ENCODE measurements around the gene RBFOX1. TPM values are rescaled to one million over a fixed set of nuclear protein-coding genes. Genes with fewer than 3 reads are reported as not detected.

Gene RBFOX1
- polyA plus RNA-seq, 1 donor from 2014 or later, result 56.8 TPM

- H3F3A ChIP-seq (ENCODE audit: insufficient read depth, low read length, poor library complexity, severe bottlenecking), result no peaks in the 10 kb centered on the region
- H3K9ac ChIP-seq (ENCODE audit: low read length), result no peak overlapping the region
- H3K4me3 ChIP-seq (ENCODE audit: low read length), result no peak overlapping the region
- no peaks in the 10 kb centered on the region for H3K27me3 ChIP-seq (ENCODE audit: insufficient read depth, low read depth, low read length)
- no peak overlapping the region for H2AFZ ChIP-seq (ENCODE audit: low read depth, low read length)
- H3K36me3 ChIP-seq (ENCODE audit: insufficient read depth, low read length), result no peaks in the 10 kb centered on the region
- H3K79me2 ChIP-seq (replicated peaks; ENCODE audit: insufficient read depth, low read length), result no peaks in the 10 kb centered on the region
- H3K4me2 ChIP-seq (ENCODE audit: low read length), result no peak overlapping the region
- no peaks in the 10 kb centered on the region for H3K9me2 ChIP-seq (ENCODE audit: insufficient read depth, low read length)
- H3K27ac ChIP-seq (ENCODE audit: low read length), result no peak overlapping the region
- H3K9me3 ChIP-seq (ENCODE audit: low read length), result no peaks in the 10 kb centered on the region
- TF ChIP-seq SMC3 (conservative IDR thresholded peaks at IDR 0.05; ENCODE audit: poor library complexity) (no peak), POLR2AphosphoS5 (IDR thresholded peaks at IDR 0.05) (no peak), RAD21 (conservative IDR thresholded peaks at IDR 0.05) (no peak), TAF1 (IDR thresholded peaks at IDR 0.05; ENCODE audit: low read depth) (no peak), MXI1 (conservative IDR thresholded peaks at IDR 0.05; ENCODE audit: poor library complexity, severe bottlenecking) (no peak)
- no peaks in the 10 kb centered on the region for H4K20me1 ChIP-seq (ENCODE audit: insufficient read depth)
Measured at GRCh38 chr16:7361416-7362129, 28.9 kb downstream of the RBFOX1 start.

GRCh38 chr16:7362231-7362630 lies 29.6 kb downstream of the RBFOX1 start:
- Histone ChIP-seq H3K27me3 (ENCODE audit: insufficient read depth, low read depth, low read length) (no peaks in the 10 kb centered on the region), H4K20me1 (ENCODE audit: insufficient read depth) (no peaks in the 10 kb centered on the region), H3F3A (ENCODE audit: insufficient read depth, low read length, poor library complexity, severe bottlenecking) (no peaks in the 10 kb centered on the region), H3K9me2 (ENCODE audit: insufficient read depth, low read length) (no peaks in the 10 kb centered on the region), H3K4me2 (ENCODE audit: low read length) (no peak overlapping the region), H3K27ac (ENCODE audit: low read length) (no peak overlapping the region), H3K36me3 (ENCODE audit: insufficient read depth, low read length) (no peaks in the 10 kb centered on the region), H3K79me2 (replicated peaks; ENCODE audit: insufficient read depth, low read length) (no peaks in the 10 kb centered on the region), H3K9me3 (ENCODE audit: low read length) (no peaks in the 10 kb centered on the region), H3K4me3 (ENCODE audit: low read length) (no peak overlapping the region), H3K9ac (ENCODE audit: low read length) (no peak overlapping the region), H2AFZ (ENCODE audit: low read depth, low read length) (no peak overlapping the region)
- TF ChIP-seq CTCF (IDR thresholded peaks at IDR 0.05; ENCODE audit: poor library complexity, severe bottlenecking), result no peak
- no peak for TF ChIP-seq POLR2AphosphoS5 (IDR thresholded peaks at IDR 0.05)
- no peak for TF ChIP-seq SMC3 (conservative IDR thresholded peaks at IDR 0.05; ENCODE audit: poor library complexity)
- TF ChIP-seq EZH2 (IDR thresholded peaks at IDR 0.05; ENCODE audit: borderline replicate concordance, insufficient read depth, low read length, poor library complexity, severe bottlenecking), result no peak
- TF ChIP-seq MXI1 (conservative IDR thresholded peaks at IDR 0.05; ENCODE audit: poor library complexity, severe bottlenecking), result no peak
- TF ChIP-seq RAD21 (conservative IDR thresholded peaks at IDR 0.05), result no peak
- no peak for TF ChIP-seq TAF1 (IDR thresholded peaks at IDR 0.05; ENCODE audit: low read depth)
- TF ChIP-seq REST (IDR thresholded peaks at IDR 0.05; ENCODE audit: borderline replicate concordance), result no peak
- no peak for TF ChIP-seq EP300 (conservative IDR thresholded peaks at IDR 0.05; ENCODE audit: poor library complexity, severe bottlenecking)
